ENCODE measurements around the gene TRUB2. TPM values are rescaled to one million over a fixed set of nuclear protein-coding genes. Genes with fewer than 3 reads are reported as not detected.

The TRUB2 gene
- total and polyA plus RNA-seq, 2 of the 8 experiments (the other 6 are each of a cell fraction or from before 2014, with no cell fraction given): 20.7 to 37.8 TPM

DNA sequence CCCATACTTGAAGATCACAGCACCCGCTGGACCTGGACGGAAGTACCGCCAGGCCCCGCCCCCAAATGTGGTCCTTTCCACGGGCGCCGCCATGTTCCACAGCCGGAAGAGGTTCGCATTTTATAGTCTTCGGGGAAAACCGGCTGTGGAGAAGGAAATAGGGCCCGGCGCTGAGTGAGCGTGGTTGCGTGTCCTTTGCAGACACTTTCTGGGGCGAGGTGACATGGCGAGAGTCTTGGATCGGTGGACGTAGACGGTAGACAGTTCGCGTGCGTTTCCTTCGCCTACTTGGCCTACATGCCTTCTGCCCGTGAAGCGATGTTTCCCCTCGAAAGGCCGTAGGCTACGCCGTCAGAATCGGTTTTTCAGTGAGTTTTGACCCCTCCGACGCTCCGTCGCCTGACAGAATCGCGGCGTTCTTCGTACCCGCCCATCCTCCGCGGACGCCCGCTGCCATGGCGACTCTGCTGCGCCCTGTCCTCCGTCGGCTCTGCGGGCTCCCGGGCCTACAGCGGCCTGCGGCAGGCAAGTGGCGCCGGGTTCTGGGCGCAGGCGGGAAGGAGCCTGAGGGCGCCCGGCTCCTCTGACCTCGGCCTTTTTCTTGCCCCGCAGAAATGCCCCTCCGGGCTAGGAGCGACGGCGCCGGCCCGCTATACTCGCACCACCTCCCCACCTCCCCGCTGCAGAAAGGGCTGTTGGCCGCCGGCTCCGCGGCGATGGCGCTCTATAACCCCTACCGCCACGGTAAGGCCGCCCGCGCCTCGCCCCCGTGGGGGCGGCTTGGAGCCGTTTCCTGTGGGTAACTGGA lies at the start of gene TRUB2, which contains the start of gene COQ4 (continued):
- TF ChIP-seq TBP (IDR thresholded peaks at IDR 0.05; ENCODE audit: low read depth, low read length): peak; percentile 74
- TF ChIP-seq GTF2F1 (IDR thresholded peaks at IDR 0.05; ENCODE audit: borderline replicate concordance, low read depth, low read length): no peak; the same call in 1 of the 2 replicates
- peak; percentile 25; the same call in 1 of the 2 replicates for TF ChIP-seq SUZ12 (IDR thresholded peaks at IDR 0.05; ENCODE audit: low read length)
- TF ChIP-seq RBBP5 (IDR thresholded peaks at IDR 0.05; ENCODE audit: borderline replicate concordance, low read depth, low read length): peak; percentile 95
- TF ChIP-seq CREB1 (IDR thresholded peaks at IDR 0.05): no peak; the same call in 1 of the 2 replicates
- TF ChIP-seq TAF1 (IDR thresholded peaks at IDR 0.05; ENCODE audit: low read depth, low read length): peak; percentile 87
- no peak for TF ChIP-seq CTBP2 (IDR thresholded peaks at IDR 0.05; ENCODE audit: borderline replicate concordance, insufficient read depth, insufficient read length, low read length)
- TF ChIP-seq RFX5 (IDR thresholded peaks at IDR 0.05; ENCODE audit: borderline replicate concordance, low read depth, low read length): no peak
- TF ChIP-seq KDM5A (IDR thresholded peaks at IDR 0.05; ENCODE audit: low read length): 0 out of 2 replicates have a peak, but pooled peaks have one; percentile 48
- 0 out of 2 replicates have a peak, but pooled peaks have one; percentile 48 for TF ChIP-seq EGR1 (IDR thresholded peaks at IDR 0.05; ENCODE audit: borderline replicate concordance, low read depth, low read length)
- peak; percentile 86 to 96 for TF ChIP-seq SIN3A (conservative IDR thresholded peaks at IDR 0.05 in 1 of 2, IDR thresholded peaks at IDR 0.05 in 1 of 2; ENCODE audit: low read depth in 1 of 2, low read length in 2 of 2)
- peak; percentile 34; the same call in 1 of the 2 replicates for TF ChIP-seq SIX5 (IDR thresholded peaks at IDR 0.05; ENCODE audit: low read depth, low read length)
- TF ChIP-seq PHF8 (conservative IDR thresholded peaks at IDR 0.05; ENCODE audit: low read depth, low read length): peak; percentile 74
- TF ChIP-seq SAP30 (IDR thresholded peaks at IDR 0.05; ENCODE audit: insufficient read depth, insufficient replicate concordance, low read length): peak; percentile 84
- TF ChIP-seq GABPA (IDR thresholded peaks at IDR 0.05; ENCODE audit: borderline replicate concordance, insufficient read depth, low read length): peak; percentile 98
- peak; percentile 95 for TF ChIP-seq ASH2L (IDR thresholded peaks at IDR 0.05; ENCODE audit: low read length)
- TF ChIP-seq SRF (IDR thresholded peaks at IDR 0.05; ENCODE audit: low read depth, low read length): peak; percentile 37; the same call in 1 of the 2 replicates
- peak; percentile 97 for TF ChIP-seq YY1 (IDR thresholded peaks at IDR 0.05; ENCODE audit: low read depth, low read length)
- TF ChIP-seq, protein P1, sequence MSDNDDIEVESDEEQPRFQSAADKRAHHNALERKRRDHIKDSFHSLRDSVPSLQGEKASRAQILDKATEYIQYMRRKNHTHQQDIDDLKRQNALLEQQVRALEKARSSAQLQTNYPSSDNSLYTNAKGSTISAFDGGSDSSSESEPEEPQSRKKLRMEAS (IDR thresholded peaks at IDR 0.05): peak; percentile 57; the same call in 1 of the 2 replicates
- peak; percentile 85 to 94 for TF ChIP-seq POLR2A (IDR thresholded peaks at IDR 0.05; ENCODE audit: control extremely low read depth in 1 of 2, low read depth in 2 of 2, low read length in 2 of 2)
- peak; percentile 71 to 89; a peak in 2 of 4 replicates for TF ChIP-seq HDAC2 (IDR thresholded peaks at IDR 0.05; ENCODE audit: borderline replicate concordance in 1 of 2, low read depth in 2 of 2, low read length in 2 of 2)
